ENCODE results near the gene FHIT. TPM values are rescaled to one million over a fixed set of nuclear protein-coding genes. Genes with fewer than 3 reads are reported as not detected.

Gene FHIT
- total RNA-seq, 1 donor from 2014 or later: 16.1 TPM

- no peak for DNase-seq (ENCODE audit: low spot score, unreplicated experiment)
- TF ChIP-seq CTCF (IDR thresholded peaks at IDR 0.05; ENCODE audit: unreplicated experiment): no peak
- Mint-ChIP-seq H3K4me1 (ENCODE audit: low read depth) (peaks cover 7% of the 10 kb centered on the region), H3K36me3 (ENCODE audit: insufficient read depth) (no peaks in the 10 kb centered on the region), H3K9me3 (ENCODE audit: low read depth) (peaks cover 12% of the 10 kb centered on the region), H3K27ac (no peak overlapping the region), H3K4me3 (ENCODE audit: low read depth) (no peak overlapping the region), H3K27me3 (peaks cover 2% of the 10 kb centered on the region)
Measured at GRCh38 chr3:60090548-60090947, 1160.7 kb downstream of the FHIT start.

DNA sequence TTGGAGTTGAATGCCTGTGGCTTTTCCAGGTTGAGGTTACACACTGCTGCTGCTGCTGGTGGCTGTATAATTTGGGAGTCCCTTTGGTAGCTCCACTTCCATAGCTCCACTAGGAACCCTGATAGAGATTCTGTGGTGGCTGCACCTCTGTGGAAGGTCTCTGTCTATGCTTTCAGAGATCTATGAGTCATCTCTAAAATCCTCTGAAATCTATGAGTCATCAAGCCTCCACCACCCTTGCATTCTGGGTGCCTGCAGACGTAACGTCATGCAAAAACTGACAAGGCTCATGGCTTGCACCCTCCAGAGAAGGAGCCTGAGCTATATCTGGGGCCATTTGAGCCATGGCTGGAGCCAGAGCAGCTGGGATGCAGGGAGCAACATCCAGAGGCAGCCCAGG is 1164.4 kb downstream of the FHIT start:
- H3K4me1 Mint-ChIP-seq (ENCODE audit: low read depth): no peaks in the 10 kb centered on the region
- no peak overlapping the region for H3K27ac Mint-ChIP-seq
- H3K27me3 Mint-ChIP-seq: no peaks in the 10 kb centered on the region

GRCh38 chr3:60085649-60086048 is 1165.6 kb downstream of the FHIT start:
- H3K27ac Mint-ChIP-seq: no peak overlapping the region
- no peaks in the 10 kb centered on the region for H3K27me3 Mint-ChIP-seq
- no peak overlapping the region for H3K4me3 Mint-ChIP-seq (ENCODE audit: low read depth)
- H3K4me1 Mint-ChIP-seq (ENCODE audit: low read depth): no peaks in the 10 kb centered on the region
- no peak for DNase-seq (ENCODE audit: low spot score, unreplicated experiment)
- TF ChIP-seq CTCF (IDR thresholded peaks at IDR 0.05; ENCODE audit: unreplicated experiment): no peak
- no peaks in the 10 kb centered on the region for H3K36me3 Mint-ChIP-seq (ENCODE audit: insufficient read depth)
- H3K9me3 Mint-ChIP-seq (ENCODE audit: low read depth): peaks cover 8% of the 10 kb centered on the region

More for the DNA sequence above, 1164.4 kb downstream of the FHIT start:
- H3K4me3 Mint-ChIP-seq (ENCODE audit: low read depth): no peak overlapping the region
- no peak for TF ChIP-seq CTCF (IDR thresholded peaks at IDR 0.05; ENCODE audit: unreplicated experiment)
- no peaks in the 10 kb centered on the region for H3K36me3 Mint-ChIP-seq (ENCODE audit: insufficient read depth)
- DNase-seq (ENCODE audit: low spot score, unreplicated experiment): no peak
- H3K9me3 Mint-ChIP-seq (ENCODE audit: low read depth): peaks cover 8% of the 10 kb centered on the region

GRCh38 chr3:60081381-60082095 is 1169.7 kb downstream of the FHIT start:
- DNase-seq (ENCODE audit: low spot score, unreplicated experiment): no peak
- Mint-ChIP-seq H3K9me3 (ENCODE audit: low read depth) (peaks cover 9% of the 10 kb centered on the region), H3K27ac (no peak overlapping the region), H3K36me3 (ENCODE audit: insufficient read depth) (no peaks in the 10 kb centered on the region), H3K27me3 (no peaks in the 10 kb centered on the region), H3K4me3 (ENCODE audit: low read depth) (no peak overlapping the region), H3K4me1 (ENCODE audit: low read depth) (no peaks in the 10 kb centered on the region)
- TF ChIP-seq CTCF (IDR thresholded peaks at IDR 0.05; ENCODE audit: unreplicated experiment): no peak

DNA sequence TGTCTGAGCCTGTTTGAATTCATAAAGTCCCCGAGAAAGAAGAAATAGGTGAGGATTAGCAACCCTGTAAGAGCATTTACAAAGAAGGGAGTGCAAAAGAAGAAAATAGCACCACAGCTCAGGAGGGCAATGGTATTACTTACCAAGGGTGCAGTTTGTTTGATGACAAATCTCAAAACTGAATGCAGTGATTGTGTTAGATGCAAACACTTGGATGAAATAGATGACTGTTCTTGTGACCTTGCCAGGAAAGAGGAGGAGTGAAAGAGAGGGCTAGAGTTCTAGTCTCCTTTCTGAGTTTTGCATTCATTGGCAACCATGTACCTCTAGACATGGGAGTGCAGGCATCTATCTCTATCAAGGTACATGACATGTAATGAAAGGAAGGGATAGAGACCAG is 1170.6 kb downstream of the FHIT start:
- H3K27ac Mint-ChIP-seq: no peak overlapping the region
- H3K4me3 Mint-ChIP-seq (ENCODE audit: low read depth): no peak overlapping the region
- no peaks in the 10 kb centered on the region for H3K4me1 Mint-ChIP-seq (ENCODE audit: low read depth)
- H3K27me3 Mint-ChIP-seq: no peaks in the 10 kb centered on the region
- no peak for DNase-seq (ENCODE audit: low spot score, unreplicated experiment)
- no peaks in the 10 kb centered on the region for H3K36me3 Mint-ChIP-seq (ENCODE audit: insufficient read depth)
- H3K9me3 Mint-ChIP-seq (ENCODE audit: low read depth): peaks cover 9% of the 10 kb centered on the region
- no peak for TF ChIP-seq CTCF (IDR thresholded peaks at IDR 0.05; ENCODE audit: unreplicated experiment)
